Small intestine (tissue), 7 donors: ENCODE measurements around the gene ACACB. TPM values are rescaled to one million over a fixed set of nuclear protein-coding genes. Genes with fewer than 3 reads are reported as not detected.

Experiments used
- DNase-seq, 2 donors: peaks; one replicate each; pipeline versions ENCODE4 v3.0.0 to v3.0.0-alpha.2; 2013
- FAIRE-seq: peaks from 2 replicates; lab custom pipeline; 2012; peaks lifted over from hg19 to GRCh38; lab: Jason Lieb, UNC
- H3K27ac ChIP-seq, 3 donors: one replicate each; pipeline ENCODE4 v1.5.1; 2013; ENCODE audit warnings: low read length in 2 of 3, mild to moderate bottlenecking in 2 of 3, control low read depth in 1 of 3, inconsistent platforms in 1 of 3, low read depth in 1 of 3, moderate library complexity in 1 of 3
- H3K27me3 ChIP-seq, 3 donors: one replicate each; pipeline ENCODE4 v1.6.1; 2013; ENCODE audit warnings: low read length in 3 of 3, inconsistent platforms in 1 of 3; ENCODE audit not compliant: control insufficient read depth in 3 of 3, insufficient read depth in 3 of 3
- H3K36me3 ChIP-seq, 3 donors: one replicate each; pipeline ENCODE4 v1.6.1; 2013; ENCODE audit warnings: low read length in 3 of 3, inconsistent platforms in 1 of 3, low read depth in 1 of 3, mild to moderate bottlenecking in 1 of 3, moderate library complexity in 1 of 3; ENCODE audit not compliant: control insufficient read depth in 3 of 3, insufficient read depth in 2 of 3
- H3K4me1 ChIP-seq, 3 donors: one replicate each; pipeline ENCODE4 v1.6.1; 2013; ENCODE audit warnings: low read length in 2 of 3, inconsistent platforms in 1 of 3, low read depth in 1 of 3, mild to moderate bottlenecking in 1 of 3, moderate library complexity in 1 of 3; ENCODE audit not compliant: control insufficient read depth in 3 of 3, insufficient read depth in 2 of 3
- H3K4me3 ChIP-seq, 3 donors: one replicate each; pipeline ENCODE4 v1.5.1; 2013; ENCODE audit warnings: low read length in 3 of 3, control low read depth in 1 of 3, inconsistent platforms in 1 of 3, low read depth in 1 of 3, mild to moderate bottlenecking in 1 of 3, moderate library complexity in 1 of 3
- H3K9me3 ChIP-seq, 2 donors: one replicate each; pipeline ENCODE4 v1.6.1; 2013; ENCODE audit warnings: low read depth in 1 of 2, low read length in 1 of 2; ENCODE audit not compliant: control insufficient read depth in 2 of 2, insufficient read depth in 1 of 2
- whole genome bisulfite sequencing, 3 donors: extraction: QIAGEN DNeasy Blood & Tissue Kit; methylation state at CpG; one replicate each; pipeline ENCODE4 v1.1.7; 2013; 5-methylcytosine and 5-hydroxymethylcytosine counted together
- polyA plus RNA-seq, 4 donors: library from polyadenylated mRNA; stranded (reverse) in 3 of 4; unstranded in 1 of 4; fragments of 200-250 nt in 3 of 4; fragments of 120-200 nt in 1 of 4; gene quantifications; one replicate each; pipeline versions ENCODE4 v1.2.1 to v1.2.3, GENCODE V29; 2013
- donor health status: healthy with polysubstance abuse.
- donor health status: control.
- donor health status: control.
- donor health status: Bipolar disorder and iron deficiency.
- donor health status: healthy.

Gene ACACB
- polyA plus RNA-seq, 4 donors: 7.0 to 40.5 (median 14.1) TPM

GRCh38 chr12:109098651-109099050 is 17.7 kb upstream of the ACACB start:
- DNase-seq (no peak), FAIRE-seq (no peak)
- peaks cover 0 to 26% (median 0%) of the 10 kb centered on the region in 3 donors for H3K36me3 ChIP-seq
- H3K9me3 ChIP-seq: no peaks in the 10 kb centered on the region
- H3K27ac ChIP-seq: peak overlapping the region; percentile 75 to 90 (median 83)
- H3K4me1 ChIP-seq: peaks cover 0 to 5% (median 3%) of the 10 kb centered on the region in 3 donors
- peak overlapping the region; percentile 70 to 78 (median 77) for H3K4me3 ChIP-seq
- WGBS, 3 donors: 2 to 7% (median 5%) methylated on average over 8 of the region's 8 CpGs
- H3K27me3 ChIP-seq: no peaks in the 10 kb centered on the region

DNA sequence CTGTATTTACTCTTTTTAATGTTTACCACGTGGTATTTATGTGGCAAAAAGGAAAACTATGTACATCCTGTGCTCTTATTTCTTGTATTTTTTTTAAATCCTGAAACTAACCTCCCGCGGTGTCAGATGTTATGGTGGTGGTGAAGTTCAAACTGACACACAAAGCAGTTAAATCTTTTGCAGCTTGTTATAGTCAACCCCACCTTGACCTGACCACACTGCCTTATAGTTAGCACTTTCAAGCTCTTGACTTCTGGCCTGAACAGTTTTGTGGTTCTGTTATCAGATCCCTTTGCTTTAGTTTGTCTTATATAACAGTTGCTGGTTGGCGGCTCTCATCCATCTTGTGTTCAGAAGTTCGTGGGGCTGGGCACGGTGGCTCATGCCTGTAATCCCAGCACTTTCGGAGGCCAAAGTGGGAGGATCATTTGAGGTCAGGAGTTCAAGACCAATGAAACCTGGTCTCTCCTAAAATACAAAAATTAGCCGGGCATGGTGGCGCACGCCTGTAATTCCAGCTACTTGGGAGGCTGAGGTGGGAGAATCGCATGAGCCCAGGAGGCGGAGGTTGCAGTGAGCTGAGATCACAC is 16.9 kb upstream of the ACACB start:
- WGBS, 3 donors: 61 to 74% (median 68%) methylated on average over 12 of the region's 12 CpGs
- Histone ChIP-seq H3K27me3 (no peaks in the 10 kb centered on the region), H3K9me3 (no peaks in the 10 kb centered on the region), H3K4me1 (peaks cover 0 to 5% (median 3%) of the 10 kb centered on the region in 3 donors), H3K27ac (no peak overlapping the region), H3K4me3 (no peak overlapping the region), H3K36me3 (peaks cover 0 to 33% (median 0%) of the 10 kb centered on the region in 3 donors)
- FAIRE-seq (no peak), DNase-seq (peak in 1 of 2 donors; percentile 6)

- H3K9me3 ChIP-seq: no peaks in the 10 kb centered on the region
- 85 to 96% (median 89%) methylated on average over 4 of the region's 4 CpGs for WGBS, 3 donors
- peaks cover 0 to 39% (median 0%) of the 10 kb centered on the region in 3 donors for H3K36me3 ChIP-seq
- H3K27me3 ChIP-seq: no peaks in the 10 kb centered on the region
- no peak overlapping the region for H3K4me3 ChIP-seq
- no peak overlapping the region for H3K27ac ChIP-seq
- FAIRE-seq: no peak
- H3K4me1 ChIP-seq: peaks cover 0 to 5% (median 3%) of the 10 kb centered on the region in 3 donors
- DNase-seq: no peak
Observed at GRCh38 chr12:109100741-109101140, 15.6 kb upstream of the ACACB start.

- no peaks in the 10 kb centered on the region for H3K27me3 ChIP-seq
- peaks cover 0 to 51% (median 0%) of the 10 kb centered on the region in 3 donors for H3K36me3 ChIP-seq
- no peak overlapping the region for H3K4me3 ChIP-seq
- no peaks in the 10 kb centered on the region for H3K9me3 ChIP-seq
- H3K27ac ChIP-seq: no peak overlapping the region
- DNase-seq: no peak
- FAIRE-seq: no peak
- 89 to 94% (median 93%) methylated on average over 3 of the region's 3 CpGs for WGBS, 3 donors
- H3K4me1 ChIP-seq: peaks cover 0 to 5% (median 0%) of the 10 kb centered on the region in 3 donors
Observed at GRCh38 chr12:109102491-109102890, 13.9 kb upstream of the ACACB start.

- Histone ChIP-seq H3K27ac (no peak overlapping the region), H3K9me3 (no peaks in the 10 kb centered on the region), H3K27me3 (no peaks in the 10 kb centered on the region), H3K36me3 (peaks cover 0 to 61% (median 0%) of the 10 kb centered on the region in 3 donors), H3K4me1 (no peaks in the 10 kb centered on the region), H3K4me3 (no peak overlapping the region)
- FAIRE-seq (no peak), DNase-seq (no peak)
- 72 to 79% (median 78%) methylated on average over 5 of the region's 5 CpGs for WGBS, 3 donors
Observed at GRCh38 chr12:109105176-109105575, 11.2 kb upstream of the ACACB start.

DNA sequence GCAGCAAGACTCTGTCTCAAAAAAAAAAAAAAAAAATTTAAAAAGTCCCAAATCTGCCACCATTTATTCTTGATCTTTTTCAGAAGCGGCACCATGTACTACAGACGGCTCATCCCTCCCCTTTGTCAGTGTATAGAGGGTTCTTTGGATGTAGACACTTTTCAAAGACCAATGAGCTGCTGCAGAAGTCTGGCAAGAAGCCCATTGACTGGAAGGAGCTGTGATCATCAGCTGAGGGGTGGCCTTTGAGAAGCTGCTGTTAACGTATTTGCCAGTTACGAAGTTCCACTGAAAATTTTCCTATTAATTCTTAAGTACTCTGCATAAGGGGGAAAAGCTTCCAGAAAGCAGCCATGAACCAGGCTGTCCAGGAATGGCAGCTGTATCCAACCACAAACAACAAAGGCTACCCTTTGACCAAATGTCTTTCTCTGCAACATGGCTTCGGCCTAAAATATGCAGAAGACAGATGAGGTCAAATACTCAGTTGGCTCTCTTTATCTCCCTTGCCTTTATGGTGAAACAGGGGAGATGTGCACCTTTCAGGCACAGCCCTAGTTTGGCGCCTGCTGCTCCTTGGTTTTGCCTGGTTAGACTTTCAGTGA is 6.5 kb upstream of the ACACB start:
- DNase-seq: no peak
- Histone ChIP-seq H3K36me3 (peaks cover 0 to 35% (median 0%) of the 10 kb centered on the region in 3 donors), H3K27ac (peak overlapping the region in 2 of 3 donors; percentile 33 to 98), H3K4me3 (no peak overlapping the region), H3K27me3 (no peaks in the 10 kb centered on the region), H3K9me3 (no peaks in the 10 kb centered on the region), H3K4me1 (peaks cover 0 to 14% (median 0%) of the 10 kb centered on the region in 3 donors)
- FAIRE-seq: no peak
- WGBS, 3 donors: 79 to 87% (median 82%) methylated on average over 6 of the region's 6 CpGs

GRCh38 chr12:109110988-109111495 is 5.3 kb upstream of the ACACB start:
- H3K9me3 ChIP-seq: no peaks in the 10 kb centered on the region
- 1 to 19% (median 11%) methylated on average over 28 of the region's 28 CpGs for WGBS, 3 donors
- peak overlapping the region; percentile 36 to 84 (median 74) for H3K4me3 ChIP-seq
- H3K27me3 ChIP-seq: no peaks in the 10 kb centered on the region
- DNase-seq (peak; percentile 93 to 94), FAIRE-seq (no peak)
- peaks cover 0 to 28% (median 0%) of the 10 kb centered on the region in 3 donors for H3K36me3 ChIP-seq
- H3K27ac ChIP-seq: peak overlapping the region; percentile 90 to 98 (median 95)
- H3K4me1 ChIP-seq: peaks cover 0 to 26% (median 8%) of the 10 kb centered on the region in 3 donors

DNA sequence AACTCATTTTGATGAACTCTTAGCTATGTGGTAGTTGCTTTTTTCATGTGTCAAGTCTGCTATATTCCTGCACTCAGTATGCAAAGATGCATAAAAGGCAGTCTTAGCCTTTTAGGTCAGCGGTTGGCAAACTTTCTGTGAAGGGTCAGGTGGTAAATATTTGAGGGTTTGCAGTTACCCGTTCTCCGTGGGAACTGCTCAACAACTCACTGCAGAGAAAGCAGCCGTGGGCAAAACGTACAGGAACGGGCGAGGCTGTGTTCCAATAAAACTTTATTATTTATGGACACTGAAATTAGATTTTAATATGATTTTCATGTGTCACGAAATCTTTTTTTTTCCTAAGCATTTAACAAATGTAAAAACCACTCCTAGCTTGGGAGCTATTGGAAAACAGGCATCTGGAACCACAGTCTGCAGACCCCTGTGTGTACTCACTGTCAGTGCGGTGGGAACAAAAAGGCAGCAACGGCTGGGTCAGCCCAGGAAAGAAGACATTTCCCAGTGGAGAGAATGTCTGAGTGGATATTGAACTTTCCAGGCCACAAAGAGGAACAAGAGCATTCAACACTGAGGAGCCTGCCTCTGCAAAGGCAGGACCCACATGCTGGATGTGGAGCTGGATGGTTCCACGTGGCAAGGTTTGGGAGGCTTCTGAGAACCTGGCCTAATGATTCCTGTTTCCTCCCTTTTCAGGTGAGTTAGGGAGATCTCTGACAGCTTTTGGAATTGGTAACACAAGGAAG is 3.5 kb upstream of the ACACB start:
- Histone ChIP-seq H3K4me1 (peaks cover 0 to 37% (median 8%) of the 10 kb centered on the region in 3 donors), H3K27me3 (no peaks in the 10 kb centered on the region), H3K36me3 (peaks cover 0 to 20% (median 0%) of the 10 kb centered on the region in 3 donors), H3K27ac (peak overlapping the region; percentile 8 to 80 (median 56)), H3K4me3 (peak overlapping the region in 1 of 3 donors; percentile 24), H3K9me3 (no peaks in the 10 kb centered on the region)
- peak; percentile 13 to 71 for DNase-seq
- FAIRE-seq: no peak
- 44 to 74% (median 58%) methylated on average over 11 of the region's 11 CpGs for WGBS, 3 donors
